Bronchial epithelial cell (primary cell): ENCODE data around the gene RAC3. TPM values are rescaled to one million over a fixed set of nuclear protein-coding genes. Genes with fewer than 3 reads are reported as not detected.
"Not testable (repeated sequence)": the region's sequence is repeated elsewhere in the genome, so short reads cannot be mapped to it uniquely, and the experiment has no call there.

Source experiments
- DNase-seq: peaks from one replicate; pipeline ENCODE4 v3.0.0-alpha.2; 2010; ENCODE audit warnings: low read depth
- FAIRE-seq: peaks from 2 replicates; lab custom pipeline; 2011; peaks lifted over from hg19 to GRCh38; lab: Jason Lieb, UNC
- H3K27me3 ChIP-seq: 2 replicates; pipeline ENCODE4 v1.5.1; 2011; ENCODE audit warnings: low read length; ENCODE audit not compliant: control insufficient read depth, insufficient read depth
- H3K36me3 ChIP-seq: 2 replicates; pipeline ENCODE4 v1.5.1; 2011; ENCODE audit warnings: low read length; ENCODE audit not compliant: control insufficient read depth, insufficient read depth
- H3K4me3 ChIP-seq: 2 replicates; pipeline ENCODE4 v1.5.1; 2011; ENCODE audit warnings: mild to moderate bottlenecking, low read depth, low read length, control low read depth
- total RNA-seq: library from RNA; depleted of rRNA; stranded (reverse); fragments of >200 nt; gene quantifications from 2 replicates; pipeline ENCODE4 v1.2.1, GENCODE V29; 2014
- TF ChIP-seq, protein P1 (sequence below): IDR thresholded peaks from 2 replicates; pipeline ENCODE4 v1.5.1; 2011; ENCODE audit warnings: mild to moderate bottlenecking, moderate library complexity, low read length, control low read depth, inconsistent platforms; ENCODE audit not compliant: insufficient read depth, severe bottlenecking

The RAC3 gene
- total RNA-seq, 1 donor from 2014 or later = 18.7 TPM

DNA sequence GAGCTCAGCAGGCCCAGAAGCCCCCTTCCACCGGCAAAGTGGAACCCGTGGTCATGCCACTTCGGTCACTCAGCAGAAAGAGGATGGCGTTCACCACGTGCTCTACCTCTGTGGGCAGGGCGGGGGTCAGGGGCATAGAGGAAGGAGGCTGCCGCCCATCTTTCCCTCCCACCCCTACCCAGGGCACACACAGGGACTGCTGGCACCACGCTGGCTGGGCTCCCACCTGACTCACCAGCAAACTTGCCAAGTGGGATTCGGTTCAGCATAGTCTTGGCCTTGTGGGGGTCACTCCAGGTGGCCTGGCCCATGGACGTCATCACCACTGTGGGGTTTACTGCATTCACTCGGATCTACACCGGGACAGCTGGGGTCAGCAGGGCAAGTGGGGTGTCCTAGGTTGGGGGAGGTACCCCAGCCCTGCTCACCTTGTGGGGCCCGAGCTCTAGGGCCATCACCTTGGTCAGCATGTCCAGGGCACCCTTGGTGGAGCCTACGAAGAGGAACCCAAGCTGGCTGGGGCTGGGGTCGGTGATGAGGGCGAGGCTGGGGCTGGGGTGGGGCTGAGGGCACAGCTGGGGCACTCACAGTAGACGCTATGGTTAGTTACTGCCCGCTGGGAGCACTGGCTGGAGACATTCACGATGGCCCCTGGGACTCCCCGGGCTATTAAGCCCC is 4.6 kb downstream of the RAC3 start:
- H3K4me3 ChIP-seq = peak overlapping the region; percentile 69
- H3K27me3 ChIP-seq = no peaks in the 10 kb centered on the region
- DNase-seq (no peak), FAIRE-seq (no peak)
- peaks cover 7% of the 10 kb centered on the region for H3K36me3 ChIP-seq
- TF ChIP-seq, protein P1, sequence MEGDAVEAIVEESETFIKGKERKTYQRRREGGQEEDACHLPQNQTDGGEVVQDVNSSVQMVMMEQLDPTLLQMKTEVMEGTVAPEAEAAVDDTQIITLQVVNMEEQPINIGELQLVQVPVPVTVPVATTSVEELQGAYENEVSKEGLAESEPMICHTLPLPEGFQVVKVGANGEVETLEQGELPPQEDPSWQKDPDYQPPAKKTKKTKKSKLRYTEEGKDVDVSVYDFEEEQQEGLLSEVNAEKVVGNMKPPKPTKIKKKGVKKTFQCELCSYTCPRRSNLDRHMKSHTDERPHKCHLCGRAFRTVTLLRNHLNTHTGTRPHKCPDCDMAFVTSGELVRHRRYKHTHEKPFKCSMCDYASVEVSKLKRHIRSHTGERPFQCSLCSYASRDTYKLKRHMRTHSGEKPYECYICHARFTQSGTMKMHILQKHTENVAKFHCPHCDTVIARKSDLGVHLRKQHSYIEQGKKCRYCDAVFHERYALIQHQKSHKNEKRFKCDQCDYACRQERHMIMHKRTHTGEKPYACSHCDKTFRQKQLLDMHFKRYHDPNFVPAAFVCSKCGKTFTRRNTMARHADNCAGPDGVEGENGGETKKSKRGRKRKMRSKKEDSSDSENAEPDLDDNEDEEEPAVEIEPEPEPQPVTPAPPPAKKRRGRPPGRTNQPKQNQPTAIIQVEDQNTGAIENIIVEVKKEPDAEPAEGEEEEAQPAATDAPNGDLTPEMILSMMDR = no peak

DNA sequence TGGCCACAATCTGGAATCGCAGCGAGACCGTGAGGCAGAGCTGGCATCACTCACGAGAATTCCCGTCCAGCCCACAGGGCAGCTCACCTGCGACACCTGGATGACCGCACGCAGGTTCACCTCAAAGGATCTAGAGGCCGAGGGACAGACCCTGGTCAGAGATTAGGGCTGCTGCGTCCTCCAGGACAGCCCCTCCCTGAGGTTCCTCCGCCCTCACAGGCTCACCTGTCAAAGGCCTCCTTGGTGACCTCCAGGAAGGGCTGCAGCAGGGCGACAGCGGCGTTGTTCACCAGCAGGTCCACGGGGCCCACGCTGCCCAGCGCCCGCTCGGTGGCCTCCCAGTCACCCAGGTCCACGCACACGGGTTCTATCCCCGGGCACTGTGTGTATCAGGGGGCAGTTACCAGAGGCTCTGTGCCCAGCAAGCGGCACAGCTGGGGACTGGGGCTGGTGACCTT is 5.2 kb downstream of the RAC3 start:
- DNase-seq (no peak), FAIRE-seq (no peak)
- no peaks in the 10 kb centered on the region for H3K27me3 ChIP-seq
- TF ChIP-seq, protein P1 = no peak
- peak overlapping the region; percentile 69 for H3K4me3 ChIP-seq
- H3K36me3 ChIP-seq = peaks cover 7% of the 10 kb centered on the region

DNA sequence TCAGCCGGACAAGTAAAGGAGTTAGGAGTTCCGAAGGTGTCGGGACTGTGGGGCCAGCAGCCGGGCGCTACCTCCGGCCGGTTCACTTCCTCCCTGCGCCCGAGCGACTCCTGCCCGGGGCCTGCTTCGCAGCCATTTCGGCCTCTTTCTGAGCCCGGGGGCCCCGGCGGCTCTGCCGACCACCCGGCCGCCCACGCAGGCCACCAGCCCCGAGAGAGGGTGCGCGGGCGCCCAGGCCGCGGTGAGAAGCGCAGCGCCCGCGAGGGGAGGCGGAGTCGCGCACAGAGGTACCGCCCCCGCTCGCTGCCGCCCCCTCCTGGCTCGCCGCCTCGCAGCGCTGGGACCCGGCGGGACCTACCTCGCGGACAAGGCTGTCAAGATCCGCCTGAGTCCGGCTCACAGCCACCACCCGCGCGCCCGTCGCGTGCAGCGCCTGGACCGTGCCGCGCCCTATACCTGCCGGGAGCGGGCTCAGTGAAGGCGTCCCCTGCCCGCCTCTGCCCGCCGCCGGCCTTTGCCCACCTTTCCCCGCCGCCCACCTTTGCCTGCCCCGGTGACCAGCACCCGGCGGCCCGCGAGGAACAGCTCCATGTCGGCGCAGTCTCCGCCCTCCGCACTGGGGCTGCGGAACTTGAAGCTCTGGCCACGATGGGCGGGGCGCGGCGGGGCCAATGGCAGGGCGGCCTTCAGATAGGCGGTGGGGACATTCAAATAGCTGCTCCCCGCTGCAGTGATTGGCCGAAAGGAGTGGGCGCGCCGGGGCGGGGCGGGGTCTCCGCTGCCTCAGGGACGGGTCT is 5.8 kb downstream of the RAC3 start, which contains the start of gene DCXR:
TSS of gene DCXR (minus strand) at position 606 of the 797 bp plus-strand sequence. CDS start at position 591, 15 bp downstream.
- peaks cover 7% of the 10 kb centered on the region for H3K36me3 ChIP-seq
- peak; percentile 88 for DNase-seq
- no peak for FAIRE-seq
- peak within 1 kb of the TSS; percentile 69 for H3K4me3 ChIP-seq
- TF ChIP-seq, protein P1 = peak; percentile 86
- H3K27me3 ChIP-seq = no peaks in the 10 kb centered on the region

DNA sequence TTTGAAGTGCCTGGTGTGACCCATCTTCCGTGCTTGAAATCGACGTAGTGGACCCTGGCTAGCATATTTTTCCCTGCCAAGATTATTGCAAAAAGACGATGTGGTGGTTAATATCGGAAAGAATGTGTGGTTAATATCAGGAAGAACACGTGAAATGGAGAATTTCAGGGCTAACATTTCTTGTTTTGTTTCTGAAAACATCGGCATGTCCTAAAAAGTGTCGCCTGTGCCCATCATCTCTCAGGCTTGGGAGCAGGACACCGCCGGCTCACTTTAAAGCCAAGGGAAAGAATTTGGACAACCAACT is 6.4 kb downstream of the RAC3 start:
- TF ChIP-seq, protein P1 = no peak
- Histone ChIP-seq H3K4me3 (peak overlapping the region; percentile 69), H3K36me3 (peaks cover 7% of the 10 kb centered on the region), H3K27me3 (no peaks in the 10 kb centered on the region)
- FAIRE-seq (no peak), DNase-seq (no peak)

DNA sequence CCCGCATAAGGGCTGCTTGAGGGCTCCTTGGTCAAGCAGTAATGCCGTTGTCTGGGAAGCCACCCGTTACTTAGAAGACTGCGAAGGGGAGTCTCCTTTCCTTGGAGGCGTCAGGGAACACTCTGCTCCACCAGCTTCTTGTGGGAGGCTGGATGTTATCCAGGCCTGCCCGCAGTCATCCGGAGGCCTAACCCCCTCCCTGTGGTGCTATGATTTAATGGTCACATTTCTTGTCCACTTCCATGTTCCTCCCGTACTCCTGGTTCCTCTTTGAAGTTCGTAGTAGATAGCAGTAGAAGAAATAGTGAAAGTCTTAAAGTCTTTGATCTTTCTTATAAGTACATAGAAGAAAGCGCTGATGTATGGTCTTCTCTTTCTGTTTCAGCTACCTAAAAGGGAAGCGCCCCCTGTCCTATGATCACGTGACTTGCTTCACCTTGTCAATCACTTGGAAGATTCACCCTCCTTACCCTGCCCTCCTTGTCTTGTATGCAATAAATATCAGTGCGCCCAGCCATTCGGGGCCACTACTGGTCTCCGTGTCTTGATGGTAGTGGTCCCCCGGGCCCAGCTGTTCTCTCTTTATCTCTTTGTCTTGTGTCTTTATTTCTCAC is 7.4 kb downstream of the RAC3 start:
- not testable (repeated sequence) for H3K36me3 ChIP-seq, H3K27me3 ChIP-seq, FAIRE-seq, H3K4me3 ChIP-seq, DNase-seq
